Measurements from ENCODE around the gene NOP10. TPM values are rescaled to one million over a fixed set of nuclear protein-coding genes. Genes with fewer than 3 reads are reported as not detected.
"Not testable (repeated sequence)": the region's sequence is repeated elsewhere in the genome, so short reads cannot be mapped to it uniquely, and the experiment has no call there.

Gene NOP10
- 176 TPM for total RNA-seq
- long read RNA-seq, transcript NOP10-201 (2 exons, 554 nt), result major isoform, 93 of 94 reads
- long read RNA-seq, partial matches to known transcripts, result 0 of 94 reads
- long read RNA-seq, other reads (novel, unspliced or antisense), result 1 of 94 reads

GRCh38 chr15:34342737-34343575 is at the start of gene NOP10, which contains the start of gene NUTM1:
TSS of gene NOP10 (minus strand) at chr15:34343136. CDS start at chr15:34343073, 63 bp downstream.
TSS of gene NUTM1 (plus strand) at chr15:34343315. CDS start at chr15:34343697, 382 bp downstream.
- H3K9me3 ChIP-seq, result no peaks in the 10 kb centered on the region
- H3K27me3 ChIP-seq (ENCODE audit: low read depth), result no peaks in the 10 kb centered on the region
- peaks cover 29% of the 10 kb centered on the region for H3K36me3 ChIP-seq
- peak; percentile 97 to 98 for ATAC-seq
- H3K4me1 ChIP-seq, result peaks cover 32% of the 10 kb centered on the region
- peak; percentile 90 for TF ChIP-seq CTCF (IDR thresholded peaks at IDR 0.05)
- peak within 1 kb of the TSS; percentile 89 for H3K4me3 ChIP-seq
- H3K27ac ChIP-seq, result peak within 1 kb of the TSS; percentile 94
- DNase-seq, result peak; percentile 93
- intact Hi-C loops (cut with DNase I), result no loop called here

- intact Hi-C loops (cut with DNase I); ATAC-seq; DNase-seq; H3K27me3 ChIP-seq (ENCODE audit: low read depth); H3K36me3 ChIP-seq; H3K4me3 ChIP-seq; H3K4me1 ChIP-seq; H3K27ac ChIP-seq; H3K9me3 ChIP-seq: not testable (repeated sequence)
Measured at GRCh38 chr15:34389594-34390086, 46.7 kb upstream of the NOP10 start.

- ATAC-seq; H3K27me3 ChIP-seq (ENCODE audit: low read depth); intact Hi-C loops (cut with DNase I); H3K4me3 ChIP-seq; H3K36me3 ChIP-seq; DNase-seq; H3K4me1 ChIP-seq; H3K27ac ChIP-seq; H3K9me3 ChIP-seq: not testable (repeated sequence)
Measured at GRCh38 chr15:34381829-34382521, 39.0 kb upstream of the NOP10 start.

GRCh38 chr15:34380491-34380890 is 37.6 kb upstream of the NOP10 start:
- H3K36me3 ChIP-seq, result not testable (repeated sequence)

GRCh38 chr15:34376856-34377255 is 33.9 kb upstream of the NOP10 start:
- TF ChIP-seq CTCF (IDR thresholded peaks at IDR 0.05), result no peak

More at GRCh38 chr15:34380491-34380890, 37.6 kb upstream of the NOP10 start:
- H3K27me3 ChIP-seq (ENCODE audit: low read depth); H3K4me3 ChIP-seq; H3K9me3 ChIP-seq; H3K4me1 ChIP-seq; DNase-seq; H3K27ac ChIP-seq; ATAC-seq; intact Hi-C loops (cut with DNase I): not testable (repeated sequence)

GRCh38 chr15:34375541-34375940 is 32.6 kb upstream of the NOP10 start:
- H3K36me3 ChIP-seq; DNase-seq; ATAC-seq; H3K27me3 ChIP-seq (ENCODE audit: low read depth); H3K4me3 ChIP-seq; intact Hi-C loops (cut with DNase I); H3K4me1 ChIP-seq; H3K27ac ChIP-seq; H3K9me3 ChIP-seq: not testable (repeated sequence)

More at GRCh38 chr15:34376856-34377255, 33.9 kb upstream of the NOP10 start:
- Histone ChIP-seq H3K4me1 (no peaks in the 10 kb centered on the region), H3K4me3 (no peak overlapping the region), H3K27ac (no peak overlapping the region), H3K9me3 (no peaks in the 10 kb centered on the region), H3K27me3 (ENCODE audit: low read depth) (no peaks in the 10 kb centered on the region), H3K36me3 (no peaks in the 10 kb centered on the region)
- ATAC-seq, result no peak
- intact Hi-C loops (cut with DNase I), result no loop called here
- DNase-seq, result no peak

- intact Hi-C loops (cut with DNase I), result no loop called here
Measured at GRCh38 chr15:34374816-34375215, 31.9 kb upstream of the NOP10 start.

More at GRCh38 chr15:34374816-34375215, 31.9 kb upstream of the NOP10 start:
- no peak for DNase-seq
- Histone ChIP-seq H3K4me1 (no peaks in the 10 kb centered on the region), H3K4me3 (no peak overlapping the region), H3K9me3 (no peaks in the 10 kb centered on the region), H3K27ac (no peak overlapping the region), H3K36me3 (no peaks in the 10 kb centered on the region), H3K27me3 (ENCODE audit: low read depth) (no peaks in the 10 kb centered on the region)
- no peak for ATAC-seq
- TF ChIP-seq CTCF (IDR thresholded peaks at IDR 0.05), result no peak

All from lower lobe of right lung (tissue), 2 donors.